Dermis microvascular lymphatic vessel endothelial cell (primary cell): ENCODE measurements around the gene CDK5R1. TPM values are rescaled to one million over a fixed set of nuclear protein-coding genes. Genes with fewer than 3 reads are reported as not detected.

Experiments
- total RNA-seq: library from RNA; depleted of rRNA; stranded (reverse); fragments of >200 nt; gene quantifications from 2 replicates; pipeline ENCODE4 v1.2.1, GENCODE V29; 2014

CDK5R1 gene
- total RNA-seq, 1 donor from 2014 or later, result 1.3 TPM

Other genes starting within 250 kb of the CDK5R1 start
- under 0.01 and 0.13 TPM in 2 replicates for gene RHBDL3, start 221.2 kb upstream of the CDK5R1 start, total RNA-seq
- 16.6 and 24.9 TPM in 2 replicates for gene C17orf75, start 144.8 kb upstream of the CDK5R1 start, total RNA-seq
- 67.8 and 80.4 TPM in 2 replicates for gene ZNF207, start 136.8 kb upstream of the CDK5R1 start, total RNA-seq
- 98.1 and 104 TPM in 2 replicates for gene PSMD11, start 42.5 kb upstream of the CDK5R1 start, total RNA-seq